ENCODE measurements around the gene SUGCT.

DNA sequence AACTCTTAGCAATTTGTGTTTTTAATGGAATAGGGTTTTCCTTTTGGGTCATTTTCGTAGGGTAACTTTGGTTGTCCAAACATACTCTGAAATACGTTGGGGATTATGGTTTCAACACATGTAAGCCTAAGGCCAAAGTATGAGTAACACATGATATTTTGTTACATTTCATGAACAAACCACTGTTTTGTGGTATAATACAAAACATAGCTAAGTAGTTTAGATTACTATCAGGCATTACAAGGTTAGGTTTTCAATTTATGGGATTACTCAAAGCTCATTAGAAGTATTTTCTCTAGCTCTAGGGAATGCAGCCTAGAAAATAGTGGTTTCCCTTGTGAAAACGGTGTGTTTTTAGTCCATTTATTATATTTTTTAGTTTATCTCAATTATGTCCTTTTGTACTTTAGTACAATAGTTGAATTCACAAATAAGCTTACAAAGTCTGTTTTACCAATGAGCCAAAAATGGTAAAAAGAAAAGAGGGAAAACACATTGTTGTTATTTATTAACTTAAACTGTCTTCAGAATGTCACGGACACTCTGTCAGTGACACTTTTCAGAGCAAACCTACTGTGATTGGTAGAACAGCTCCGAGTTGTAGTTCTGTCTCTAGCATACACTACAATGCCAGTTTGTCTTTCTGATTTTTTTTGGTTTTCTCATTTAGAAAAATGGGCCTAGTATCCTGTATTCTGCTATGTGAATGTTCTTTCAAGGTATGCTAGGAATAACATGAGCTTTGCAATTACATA, 473.7 kb downstream of the SUGCT start:
- TF ChIP-seq ZBTB7A (IDR thresholded peaks at IDR 0.05; ENCODE audit: low read depth), result no peak
- TF ChIP-seq RAD21 (IDR thresholded peaks at IDR 0.05; ENCODE audit: low read depth), result no peak
- no peak for TF ChIP-seq EGR1 (IDR thresholded peaks at IDR 0.05)
- no peak for TF ChIP-seq TAF1 (IDR thresholded peaks at IDR 0.05; ENCODE audit: low read depth)

Data from Ishikawa (cell line).